H1 (cell line): ENCODE measurements around the gene UFSP1. TPM values are rescaled to one million over a fixed set of nuclear protein-coding genes. Genes with fewer than 3 reads are reported as not detected.

Experiments
- CTCF ChIP-seq, 3 experiments: IDR thresholded peaks; 1 replicate in 2 of 3; 2 replicates in 1 of 3; pipeline versions ENCODE4 v1.5.1 to v1.6.1; 2011; ENCODE audit warnings: low read length in 3 of 3, mild to moderate bottlenecking in 3 of 3, inconsistent platforms in 2 of 3, low read depth in 1 of 3, moderate library complexity in 1 of 3; ENCODE audit not compliant: insufficient read depth in 1 of 3; ENCODE audit errors: control extremely low read depth in 1 of 3
- NANOG ChIP-seq: IDR thresholded peaks from 2 replicates; pipeline ENCODE4 v1.6.1; 2011; ENCODE audit warnings: low read length, low read depth, mild to moderate bottlenecking, inconsistent platforms; ENCODE audit not compliant: insufficient read depth, poor library complexity, severe bottlenecking
- SIRT6 ChIP-seq: IDR thresholded peaks from one replicate; pipeline ENCODE4 v1.7.1; 2012; ENCODE audit warnings: low read length, inconsistent platforms
- polyA plus RNA-seq, 7 experiments: library from polyadenylated mRNA; depleted of rRNA in 3 of 7; stranded (reverse) in 5 of 7; unstranded in 2 of 7; fragments of >200 nt in 5 of 7; fragments of 200-250 nt in 2 of 7; gene quantifications; 1 replicate in 5 of 7; 2 replicates in 1 of 7; 4 replicates in 1 of 7; pipeline versions ENCODE4 v1.2.1 to v1.2.3, GENCODE V29; 2011 to 2013; ENCODE audit warnings: missing spikeins in 2 of 7, mixed read lengths in 2 of 7
- total RNA-seq: library from RNA; stranded (reverse); fragmentation: NEBNext Ultra II Directional; extraction: Animal tissue kit (Norgen Biotek cat#: 25700); gene quantifications from 2 replicates; pipeline ENCODE4 v1.2.1, GENCODE V29; 2021

The UFSP1 gene
- total and polyA plus RNA-seq, 2 of the 8 experiments (the other 6 are each of a cell fraction or from before 2014, with no cell fraction given): 1.6 to 4.3 TPM

- TF ChIP-seq CTCF (IDR thresholded peaks at IDR 0.05; ENCODE audit: control extremely low read depth in 1 of 3, insufficient read depth in 1 of 3, low read depth in 1 of 3, low read length in 3 of 3): no peak
- TF ChIP-seq NANOG: no peak
- TF ChIP-seq SIRT6: no peak
Observed at GRCh38 chr7:100882201-100882600, 7.3 kb downstream of the UFSP1 start (continued).
